Upper lobe of left lung (tissue), 4 donors: ENCODE results near the gene RNF180.

Experiments
- CTCF ChIP-seq, 6 experiments: fragments of 450-650 bp in 4 of 6; fragments of 200-600 bp in 2 of 6; sonication (generic) in 2 of 6; IDR thresholded peaks; one replicate each; pipeline ENCODE4 v1.5.1; 2016 to 2019; ENCODE audit warnings: antibody characterized with exemption in 6 of 6
- EP300 ChIP-seq, 4 donors: sonication (generic); formaldehyde crosslinking; IDR thresholded peaks; one replicate each; pipeline ENCODE4 v1.5.1; 2017; ENCODE audit warnings: antibody characterized with exemption in 4 of 4, control low read depth in 2 of 4
- POLR2A ChIP-seq, 4 donors: fragments of 450-650 bp; IDR thresholded peaks; one replicate each; pipeline ENCODE4 v1.5.1; 2016 to 2017; ENCODE audit warnings: antibody characterized with exemption in 4 of 4, mild to moderate bottlenecking in 2 of 4
- POLR2AphosphoS5 ChIP-seq, 2 donors: sonication (generic); formaldehyde crosslinking; IDR thresholded peaks; one replicate each; pipeline ENCODE4 v1.5.1; 2017; ENCODE audit warnings: antibody characterized with exemption in 2 of 2

GRCh38 chr5:64199425-64199824, 33.8 kb downstream of the RNF180 start:
- no peak for TF ChIP-seq CTCF (IDR thresholded peaks at IDR 0.05)
- TF ChIP-seq POLR2AphosphoS5 (IDR thresholded peaks at IDR 0.05), result no peak
- no peak for TF ChIP-seq POLR2A (IDR thresholded peaks at IDR 0.05)
- TF ChIP-seq EP300 (IDR thresholded peaks at IDR 0.05), result no peak
